ENCODE data around the gene ATF7.

- TF ChIP-seq CTCF (IDR thresholded peaks at IDR 0.05; ENCODE audit: borderline replicate concordance, extremely low read depth, low read length, poor library complexity, severe bottlenecking): no peak
- TF ChIP-seq EZH2 (IDR thresholded peaks at IDR 0.05; ENCODE audit: borderline replicate concordance, low read depth, low read length, severe bottlenecking): no peak
Observed at GRCh38 chr12:53536962-53537361, 89.2 kb downstream of the ATF7 start.

Data from DND-41 (cell line).